Activated CD8-positive, alpha-beta T cell treated with anti-CD3 and anti-CD28 coated beads for 36 hours (primary cell): ENCODE results near the gene GABRA6. TPM values are rescaled to one million over a fixed set of nuclear protein-coding genes. Genes with fewer than 3 reads are reported as not detected.

Source experiments
- ATAC-seq: fragments of 200-7000 bp; cut with Tn5 transposase; one replicate; pipeline ENCODE4 v1.10.0; 2021; ENCODE audit warnings: mild to moderate bottlenecking, moderate library complexity
- CTCF ChIA-PET: fragments of 350-600 bp; sonication (Branson Sonifier 250); formaldehyde crosslinking; loops from one replicate; lab custom pipeline; 2021; ENCODE audit warnings: antibody characterized with exemption; lab: Charles Lee
- POLR2A ChIA-PET: fragments of 350-600 bp; sonication (Branson Sonifier 250); formaldehyde crosslinking; loops from one replicate; lab custom pipeline; 2021; ENCODE audit warnings: antibody characterized with exemption; lab: Charles Lee
- DNase-seq: peaks from one replicate; pipeline ENCODE4 v3.0.0-alpha.2; 2020
- H3K27ac Mint-ChIP-seq: one replicate; pipeline ENCODE4 v1.8.0; 2021; ENCODE audit warnings: mild to moderate bottlenecking, mixed read lengths
- H3K27me3 Mint-ChIP-seq: one replicate; pipeline ENCODE4 v1.8.0; 2021; ENCODE audit warnings: mixed read lengths
- H3K36me3 Mint-ChIP-seq: one replicate; pipeline ENCODE4 v1.8.0; 2021; ENCODE audit warnings: low read depth, mixed read lengths
- H3K4me1 Mint-ChIP-seq: one replicate; pipeline ENCODE4 v1.8.0; 2021; ENCODE audit warnings: low read depth, mixed read lengths
- H3K4me3 Mint-ChIP-seq: one replicate; pipeline ENCODE4 v1.8.0; 2021; ENCODE audit warnings: mild to moderate bottlenecking, moderate library complexity, mixed read lengths
- H3K9me3 Mint-ChIP-seq: one replicate; pipeline ENCODE4 v1.8.0; 2021; ENCODE audit warnings: mixed read lengths
- CTCF ChIP-seq: fragments of 200-600 bp; IDR thresholded peaks from one replicate; pipeline ENCODE4 v1.8.0; 2022; ENCODE audit warnings: antibody characterized with exemption, mild to moderate bottlenecking
- intact Hi-C: fragments of 100-400 bp; cut with micrococcal nuclease; formaldehyde crosslinking; loops from one replicate; pipeline ENCODE4 v1.10.0; 2022
- total RNA-seq, 2 experiments: library from RNA; stranded (reverse); gene quantifications; one replicate each; pipeline ENCODE4 v1.2.3, GENCODE V29; 2021

Gene GABRA6
- total RNA-seq, 2 experiments from 2014 or later = not detected

DNA sequence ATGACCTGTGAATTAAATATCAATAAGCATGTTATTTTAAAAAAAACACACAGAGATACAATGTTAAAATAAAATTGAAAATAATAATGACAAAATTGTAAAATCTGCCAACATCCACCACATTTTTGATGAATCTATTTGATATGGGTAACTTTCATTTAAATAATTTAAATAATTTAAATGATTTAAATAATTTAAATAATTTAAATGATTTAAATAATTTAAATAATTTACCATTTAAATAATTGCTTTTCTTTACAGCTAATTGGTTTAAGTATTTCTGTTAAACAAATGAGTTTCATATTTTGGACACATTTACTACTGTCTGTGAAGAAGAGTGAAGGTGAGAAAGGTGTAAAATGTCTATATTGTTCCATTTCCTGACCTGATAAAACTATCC, 22.1 kb upstream of the GABRA6 start:
- H3K4me1 Mint-ChIP-seq = no peaks in the 10 kb centered on the region
- H3K27ac Mint-ChIP-seq = no peak overlapping the region
- POLR2A ChIA-PET = no interaction called here
- H3K4me3 Mint-ChIP-seq = no peak overlapping the region
- CTCF ChIA-PET = no interaction called here
- H3K36me3 Mint-ChIP-seq = no peaks in the 10 kb centered on the region
- H3K9me3 Mint-ChIP-seq = peaks cover 10% of the 10 kb centered on the region
- no peaks in the 10 kb centered on the region for H3K27me3 Mint-ChIP-seq
- no peak for ATAC-seq
- intact Hi-C loops = no loop called here
- TF ChIP-seq CTCF = no peak
- DNase-seq = no peak

DNA sequence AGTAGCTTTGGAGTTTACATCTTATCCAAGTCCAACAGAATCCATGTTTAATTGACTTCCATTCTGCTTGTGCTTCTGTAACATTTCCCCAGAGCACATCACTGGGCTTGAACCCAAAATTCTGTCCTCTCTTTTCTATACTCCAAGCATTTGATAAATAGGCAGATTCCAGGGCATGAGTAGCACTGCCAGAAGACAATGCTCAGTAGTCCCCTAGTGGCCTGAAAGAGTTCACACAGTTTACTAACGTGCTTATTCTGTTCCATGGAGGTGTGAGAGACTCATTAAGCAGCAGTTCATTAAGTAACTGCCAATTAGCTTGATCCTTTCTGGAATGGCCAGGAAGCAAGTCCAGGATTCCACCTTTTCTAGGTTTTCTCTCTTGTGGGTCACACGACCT, 9.4 kb upstream of the GABRA6 start:
- POLR2A ChIA-PET = no interaction called here
- H3K36me3 Mint-ChIP-seq = no peaks in the 10 kb centered on the region
- ATAC-seq (no peak), DNase-seq (no peak)
- H3K27me3 Mint-ChIP-seq = no peaks in the 10 kb centered on the region
- no peak overlapping the region for H3K4me3 Mint-ChIP-seq
- TF ChIP-seq CTCF = no peak
- H3K27ac Mint-ChIP-seq = no peak overlapping the region
- CTCF ChIA-PET = interaction anchor here (1.2 kb wide), 1 partner anchor 26 kb away, joined by 3 read pairs; no protein-coding TSS in a partner anchor
- intact Hi-C loops = no loop called here
- no peaks in the 10 kb centered on the region for H3K4me1 Mint-ChIP-seq
- no peaks in the 10 kb centered on the region for H3K9me3 Mint-ChIP-seq

DNA sequence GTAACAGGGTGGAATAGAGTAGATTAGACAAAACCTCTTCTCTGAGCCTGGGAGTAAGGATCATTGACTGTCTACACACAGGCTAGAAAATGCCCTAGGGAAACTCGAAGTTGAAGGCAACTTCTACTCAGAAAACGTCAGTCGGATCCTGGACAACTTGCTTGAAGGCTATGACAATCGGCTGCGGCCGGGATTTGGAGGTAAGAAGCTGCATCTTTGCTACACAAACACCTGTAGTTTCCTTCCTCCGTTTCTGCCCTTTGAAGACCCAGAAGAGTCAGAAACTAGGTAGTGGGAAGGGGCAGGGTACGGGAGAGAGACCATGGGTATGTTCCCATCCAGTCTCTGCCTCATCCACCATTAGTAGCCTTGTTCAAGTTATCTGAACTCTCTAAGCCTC, 628 bp downstream of the GABRA6 start:
- Mint-ChIP-seq H3K4me1 (no peaks in the 10 kb centered on the region), H3K27ac (no peak overlapping the region), H3K27me3 (no peaks in the 10 kb centered on the region), H3K9me3 (peaks cover 5% of the 10 kb centered on the region), H3K36me3 (no peaks in the 10 kb centered on the region), H3K4me3 (no peak overlapping the region)
- intact Hi-C loops = no loop called here
- ATAC-seq = no peak
- ChIA-PET POLR2A (no interaction called here), CTCF (no interaction called here)
- no peak for DNase-seq
- TF ChIP-seq CTCF = no peak

DNA sequence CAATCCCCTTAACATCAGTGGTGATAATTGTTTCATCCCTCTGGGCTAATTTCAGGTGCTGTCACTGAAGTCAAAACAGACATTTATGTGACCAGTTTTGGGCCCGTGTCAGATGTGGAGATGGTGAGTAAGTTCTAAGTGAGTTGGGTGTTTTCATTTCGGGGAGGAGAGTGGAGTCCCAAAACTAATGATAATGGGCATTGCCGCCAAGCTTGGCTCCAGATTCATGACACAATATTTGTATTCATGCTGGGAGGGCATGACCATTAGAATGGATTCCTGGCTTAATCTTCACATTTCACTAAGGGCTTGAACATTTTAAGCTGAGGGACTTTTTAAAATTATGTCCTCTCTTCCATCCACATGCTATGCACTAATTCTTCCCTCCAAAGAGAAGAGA, 1.4 kb downstream of the GABRA6 start:
- H3K27ac Mint-ChIP-seq = no peak overlapping the region
- peaks cover 5% of the 10 kb centered on the region for H3K9me3 Mint-ChIP-seq
- no peaks in the 10 kb centered on the region for H3K4me1 Mint-ChIP-seq
- H3K27me3 Mint-ChIP-seq = no peaks in the 10 kb centered on the region
- ATAC-seq (no peak), DNase-seq (no peak)
- no peaks in the 10 kb centered on the region for H3K36me3 Mint-ChIP-seq
- H3K4me3 Mint-ChIP-seq = no peak overlapping the region
- intact Hi-C loops = no loop called here
- ChIA-PET CTCF (no interaction called here), POLR2A (no interaction called here)
- TF ChIP-seq CTCF = no peak

GRCh38 chr5:161687316-161687715, 1.8 kb downstream of the GABRA6 start:
- Mint-ChIP-seq H3K4me3 (no peak overlapping the region), H3K9me3 (peaks cover 7% of the 10 kb centered on the region), H3K36me3 (no peaks in the 10 kb centered on the region), H3K4me1 (no peaks in the 10 kb centered on the region), H3K27me3 (no peaks in the 10 kb centered on the region), H3K27ac (no peak overlapping the region)
- intact Hi-C loops = no loop called here
- ATAC-seq = no peak
- DNase-seq = no peak
- CTCF ChIA-PET = no interaction called here
- no peak for TF ChIP-seq CTCF
- POLR2A ChIA-PET = no interaction called here
